Neural crest cell (in vitro differentiated cells): Measurements from ENCODE around the gene USP43. TPM values are rescaled to one million over a fixed set of nuclear protein-coding genes. Genes with fewer than 3 reads are reported as not detected.
A peak's percentile ranks its signal among the peaks of the same experiment; 100 is the strongest.

Experiments
- DNase-seq: peaks from one replicate; pipeline ENCODE4 v3.0.0; 2021; ENCODE audit warnings: low read depth, mixed read lengths, low spot score
- H3K27ac Mint-ChIP-seq: one replicate; pipeline ENCODE4 v1.8.0; 2021; ENCODE audit warnings: mild to moderate bottlenecking, mixed read lengths; ENCODE audit not compliant: unreplicated experiment
- H3K27me3 Mint-ChIP-seq: 2 replicates; pipeline ENCODE4 v1.8.0; 2021; ENCODE audit warnings: low read depth, mild to moderate bottlenecking, mixed read lengths
- H3K36me3 Mint-ChIP-seq: 2 replicates; pipeline ENCODE4 v1.8.0; 2021; ENCODE audit warnings: low read depth, mild to moderate bottlenecking, mixed read lengths
- H3K4me1 Mint-ChIP-seq: 2 replicates; pipeline ENCODE4 v1.8.0; 2021; ENCODE audit warnings: mixed read lengths
- H3K4me3 Mint-ChIP-seq: one replicate; pipeline ENCODE4 v1.8.0; 2021; ENCODE audit warnings: mild to moderate bottlenecking, mixed read lengths
- H3K9me3 Mint-ChIP-seq: 2 replicates; pipeline ENCODE4 v1.8.0; 2021; ENCODE audit warnings: mixed read lengths
- total RNA-seq: library from RNA; stranded (reverse); gene quantifications from 2 replicates; pipeline ENCODE4 v1.2.1, GENCODE V29; 2021
- TF ChIP-seq, protein P1 (sequence below): fragments of 200-600 bp; sonication (generic); conservative IDR thresholded peaks from 2 replicates; pipeline ENCODE4 v1.5.0; 2021; ENCODE audit warnings: antibody characterized with exemption, mild to moderate bottlenecking

The USP43 gene
- total RNA-seq, 1 donor from 2014 or later, result 2.7 TPM

DNA sequence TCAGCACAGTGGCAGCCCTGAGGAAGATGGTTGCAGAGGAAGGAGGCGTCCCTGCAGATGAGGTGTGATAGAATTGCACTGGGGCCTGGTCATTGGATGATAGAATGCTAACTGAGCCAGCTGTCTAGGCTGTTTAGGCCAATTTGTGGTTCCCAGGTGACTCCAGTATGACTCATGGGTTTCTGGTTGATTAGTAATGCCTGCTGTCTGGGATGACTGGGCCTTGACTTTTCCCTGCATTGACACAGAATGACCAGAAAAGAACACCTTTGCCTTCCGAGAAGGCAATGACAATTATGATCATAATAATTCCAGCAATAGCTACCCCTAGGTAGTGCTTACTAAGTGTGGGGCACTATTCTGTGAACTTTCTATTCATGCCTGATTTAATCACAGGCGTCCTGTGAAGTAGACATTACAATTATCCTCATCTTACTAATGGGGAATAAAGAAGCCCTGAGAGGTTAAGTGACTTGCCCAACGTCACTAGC is 31.5 kb downstream of the USP43 start:
- peaks cover 5% of the 10 kb centered on the region for H3K4me1 Mint-ChIP-seq
- no peaks in the 10 kb centered on the region for H3K27me3 Mint-ChIP-seq
- no peak overlapping the region for H3K27ac Mint-ChIP-seq
- peaks cover 9% of the 10 kb centered on the region for H3K36me3 Mint-ChIP-seq
- H3K4me3 Mint-ChIP-seq, result no peak overlapping the region
- peaks cover 8% of the 10 kb centered on the region for H3K9me3 Mint-ChIP-seq
- no peak for DNase-seq
- TF ChIP-seq, protein P1, sequence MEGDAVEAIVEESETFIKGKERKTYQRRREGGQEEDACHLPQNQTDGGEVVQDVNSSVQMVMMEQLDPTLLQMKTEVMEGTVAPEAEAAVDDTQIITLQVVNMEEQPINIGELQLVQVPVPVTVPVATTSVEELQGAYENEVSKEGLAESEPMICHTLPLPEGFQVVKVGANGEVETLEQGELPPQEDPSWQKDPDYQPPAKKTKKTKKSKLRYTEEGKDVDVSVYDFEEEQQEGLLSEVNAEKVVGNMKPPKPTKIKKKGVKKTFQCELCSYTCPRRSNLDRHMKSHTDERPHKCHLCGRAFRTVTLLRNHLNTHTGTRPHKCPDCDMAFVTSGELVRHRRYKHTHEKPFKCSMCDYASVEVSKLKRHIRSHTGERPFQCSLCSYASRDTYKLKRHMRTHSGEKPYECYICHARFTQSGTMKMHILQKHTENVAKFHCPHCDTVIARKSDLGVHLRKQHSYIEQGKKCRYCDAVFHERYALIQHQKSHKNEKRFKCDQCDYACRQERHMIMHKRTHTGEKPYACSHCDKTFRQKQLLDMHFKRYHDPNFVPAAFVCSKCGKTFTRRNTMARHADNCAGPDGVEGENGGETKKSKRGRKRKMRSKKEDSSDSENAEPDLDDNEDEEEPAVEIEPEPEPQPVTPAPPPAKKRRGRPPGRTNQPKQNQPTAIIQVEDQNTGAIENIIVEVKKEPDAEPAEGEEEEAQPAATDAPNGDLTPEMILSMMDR, result no peak

- no peak overlapping the region for H3K27ac Mint-ChIP-seq
- no peak overlapping the region for H3K4me3 Mint-ChIP-seq
- TF ChIP-seq, protein P1, result no peak
- peaks cover 9% of the 10 kb centered on the region for H3K36me3 Mint-ChIP-seq
- DNase-seq, result no peak
- peaks cover 5% of the 10 kb centered on the region for H3K4me1 Mint-ChIP-seq
- H3K9me3 Mint-ChIP-seq, result peaks cover 8% of the 10 kb centered on the region
- H3K27me3 Mint-ChIP-seq, result no peaks in the 10 kb centered on the region
Observed at GRCh38 chr17:9677411-9677810, 32.1 kb downstream of the USP43 start.

DNA sequence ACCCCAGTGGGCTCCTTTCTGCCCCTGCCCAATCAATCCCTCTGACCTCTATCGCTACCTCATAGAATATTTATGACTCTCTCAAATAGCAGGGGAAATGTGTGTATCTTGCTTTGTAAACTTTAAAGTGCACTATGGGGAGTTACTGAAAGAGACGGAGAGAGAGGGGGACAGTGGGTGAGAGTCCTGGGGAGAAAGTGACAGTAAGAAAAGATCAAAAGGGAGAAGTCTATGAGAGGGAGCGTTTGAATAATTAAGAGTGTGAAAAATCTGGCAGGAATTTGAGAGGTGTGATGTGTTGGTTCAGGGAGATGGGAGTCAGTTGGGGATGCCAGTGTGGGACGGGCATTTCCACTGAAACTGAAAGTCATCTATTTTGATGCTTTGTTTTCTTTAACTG is 32.6 kb downstream of the USP43 start:
- Mint-ChIP-seq H3K27me3 (no peaks in the 10 kb centered on the region), H3K4me3 (no peak overlapping the region), H3K9me3 (peaks cover 8% of the 10 kb centered on the region), H3K36me3 (peaks cover 9% of the 10 kb centered on the region), H3K4me1 (peaks cover 5% of the 10 kb centered on the region), H3K27ac (no peak overlapping the region)
- TF ChIP-seq, protein P1, result no peak
- DNase-seq, result no peak

DNA sequence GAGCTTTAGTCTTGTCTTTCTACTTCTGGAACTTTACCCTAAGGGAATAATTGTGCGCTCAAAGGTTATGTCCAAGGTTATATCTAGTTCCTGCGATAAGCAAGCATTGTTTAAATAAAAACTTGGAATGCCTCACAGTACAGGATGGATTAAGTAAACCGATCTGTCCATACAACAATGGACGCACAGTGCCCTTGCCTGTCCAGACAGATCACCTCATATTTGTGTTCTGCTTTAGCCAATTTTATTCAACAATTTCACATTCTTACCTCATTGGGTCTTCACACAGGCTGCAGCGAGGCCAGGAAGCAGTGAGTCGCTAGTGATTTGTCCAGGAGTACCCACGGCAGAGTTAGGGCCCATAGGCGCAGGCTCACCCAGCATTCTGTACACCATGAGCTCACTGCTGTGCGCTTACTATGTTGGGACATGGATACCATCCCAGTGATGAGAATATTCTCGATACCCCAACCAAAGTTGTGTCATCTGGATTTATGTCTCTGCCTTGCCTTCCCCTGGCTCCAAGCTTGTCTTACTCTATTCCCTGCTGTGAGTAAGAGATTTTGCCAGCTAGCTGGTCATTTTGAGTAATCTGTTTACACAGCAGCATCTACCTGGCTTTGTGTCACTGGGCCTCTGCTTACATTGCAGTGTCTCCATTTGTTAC is 39.8 kb downstream of the USP43 start:
- TF ChIP-seq, protein P1, result no peak
- Mint-ChIP-seq H3K27ac (no peak overlapping the region), H3K4me1 (no peaks in the 10 kb centered on the region), H3K9me3 (peaks cover 9% of the 10 kb centered on the region), H3K27me3 (no peaks in the 10 kb centered on the region), H3K4me3 (no peak overlapping the region), H3K36me3 (peaks cover 7% of the 10 kb centered on the region)
- no peak for DNase-seq

- peaks cover 2% of the 10 kb centered on the region for H3K9me3 Mint-ChIP-seq
- peak overlapping the region; percentile 6 for H3K27ac Mint-ChIP-seq
- H3K27me3 Mint-ChIP-seq, result no peaks in the 10 kb centered on the region
- H3K4me1 Mint-ChIP-seq, result no peaks in the 10 kb centered on the region
- TF ChIP-seq, protein P1, result no peak
- DNase-seq, result no peak
- H3K36me3 Mint-ChIP-seq, result peaks cover 2% of the 10 kb centered on the region
- no peak overlapping the region for H3K4me3 Mint-ChIP-seq
Observed at GRCh38 chr17:9693755-9694154, 48.4 kb downstream of the USP43 start.
